Sigmoid colon (tissue), 3 donors: ENCODE data around the gene GTPBP8.

Experiments used
- POLR2A ChIP-seq, 2 donors: fragments of 450-650 bp; IDR thresholded peaks; one replicate each; pipeline ENCODE4 v1.6.1; 2016; ENCODE audit warnings: antibody characterized with exemption in 2 of 2, mild to moderate bottlenecking in 2 of 2, moderate library complexity in 2 of 2
- TF ChIP-seq, protein P1 (sequence below), 4 experiments: fragments of 450-650 bp in 3 of 4; fragments of 200-600 bp in 1 of 4; IDR thresholded peaks; one replicate each; pipeline ENCODE4 v1.5.1; 2016 to 2019; ENCODE audit warnings: antibody characterized with exemption in 4 of 4, mild to moderate bottlenecking in 3 of 4, moderate library complexity in 2 of 4

DNA sequence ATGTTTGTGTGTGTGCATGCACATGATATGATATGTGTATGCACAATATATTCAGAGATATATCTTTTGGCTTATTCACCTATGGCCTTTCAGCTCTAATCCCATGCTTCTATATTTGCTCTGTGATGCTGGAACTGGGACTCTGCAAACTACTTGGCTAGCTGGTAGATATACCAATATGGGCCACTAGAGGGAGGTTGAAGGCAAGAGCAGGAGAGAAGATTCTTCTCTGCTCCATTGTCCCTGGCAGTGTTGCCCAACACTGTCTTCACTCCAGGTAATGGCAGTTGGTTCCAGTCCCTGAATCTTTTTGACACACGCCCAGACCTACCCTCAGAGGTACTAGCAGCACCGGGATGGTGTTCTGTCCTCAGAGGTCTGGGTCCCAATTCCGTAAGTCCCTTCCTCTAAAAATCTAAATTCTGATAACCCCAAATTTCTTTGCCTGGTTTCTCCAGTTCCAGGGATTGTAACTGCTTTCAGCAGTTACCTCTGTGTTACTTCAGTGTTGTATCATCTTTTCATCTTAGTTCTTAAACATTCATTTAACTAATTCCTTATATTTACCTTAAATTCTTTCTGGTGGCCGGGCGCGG, 44.7 kb downstream of the GTPBP8 start:
- TF ChIP-seq, protein P1, sequence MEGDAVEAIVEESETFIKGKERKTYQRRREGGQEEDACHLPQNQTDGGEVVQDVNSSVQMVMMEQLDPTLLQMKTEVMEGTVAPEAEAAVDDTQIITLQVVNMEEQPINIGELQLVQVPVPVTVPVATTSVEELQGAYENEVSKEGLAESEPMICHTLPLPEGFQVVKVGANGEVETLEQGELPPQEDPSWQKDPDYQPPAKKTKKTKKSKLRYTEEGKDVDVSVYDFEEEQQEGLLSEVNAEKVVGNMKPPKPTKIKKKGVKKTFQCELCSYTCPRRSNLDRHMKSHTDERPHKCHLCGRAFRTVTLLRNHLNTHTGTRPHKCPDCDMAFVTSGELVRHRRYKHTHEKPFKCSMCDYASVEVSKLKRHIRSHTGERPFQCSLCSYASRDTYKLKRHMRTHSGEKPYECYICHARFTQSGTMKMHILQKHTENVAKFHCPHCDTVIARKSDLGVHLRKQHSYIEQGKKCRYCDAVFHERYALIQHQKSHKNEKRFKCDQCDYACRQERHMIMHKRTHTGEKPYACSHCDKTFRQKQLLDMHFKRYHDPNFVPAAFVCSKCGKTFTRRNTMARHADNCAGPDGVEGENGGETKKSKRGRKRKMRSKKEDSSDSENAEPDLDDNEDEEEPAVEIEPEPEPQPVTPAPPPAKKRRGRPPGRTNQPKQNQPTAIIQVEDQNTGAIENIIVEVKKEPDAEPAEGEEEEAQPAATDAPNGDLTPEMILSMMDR (IDR thresholded peaks at IDR 0.05) = peak; percentile 67 to 76 (median 70)
- no peak for TF ChIP-seq POLR2A (IDR thresholded peaks at IDR 0.05)
